Ramos (cell line): ENCODE results near the gene ATP9A.

Source experiments
- in situ Hi-C: fragments of 300-500 bp; cut with MboI; formaldehyde crosslinking; loops from one replicate; pipeline ENCODE4 v1.14.3; 2022; ENCODE audit warnings: low sequenced_read_pairs; ENCODE audit not compliant: unreplicated experiment

ATP9A gene

DNA sequence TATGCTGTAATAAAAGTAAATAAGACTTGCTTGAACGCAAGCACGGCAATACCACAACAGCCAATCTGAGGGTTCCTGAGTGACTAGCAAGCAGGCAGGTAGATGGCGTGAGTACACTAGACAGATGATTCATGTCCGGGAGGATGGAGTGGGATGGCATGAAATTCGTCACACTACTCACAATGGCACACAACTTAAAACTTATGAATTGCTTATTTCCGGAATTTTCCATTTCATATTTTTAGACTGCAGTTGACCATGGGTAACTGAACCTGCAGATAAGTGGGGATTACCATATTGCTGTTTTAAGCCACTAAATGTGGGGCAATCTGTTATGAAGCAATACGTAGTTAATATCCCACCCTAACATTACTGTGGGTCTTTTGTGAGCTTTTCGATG is 132.1 kb downstream of the ATP9A start:
- in situ Hi-C loops: no loop called here

DNA sequence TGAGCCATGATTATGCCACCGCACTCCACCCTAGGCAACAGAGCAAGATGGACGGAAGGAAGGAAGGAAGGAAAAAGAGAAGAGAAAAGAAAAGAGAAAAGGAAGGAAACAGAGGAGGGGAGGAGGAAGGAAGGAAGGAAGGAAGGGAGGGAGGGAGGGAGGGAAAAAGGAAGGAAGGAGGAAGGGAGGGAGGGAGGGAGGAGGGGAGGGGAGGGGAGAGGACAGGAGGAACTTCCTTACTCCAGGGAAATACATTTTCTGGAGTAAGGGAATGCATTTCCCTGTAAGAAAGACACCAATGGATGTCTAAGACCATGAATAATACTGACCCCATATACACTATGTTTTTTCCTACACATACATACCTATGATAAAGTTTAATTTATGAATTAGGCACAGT is 132.5 kb downstream of the ATP9A start:
- in situ Hi-C loops: no loop called here

- in situ Hi-C loops: no loop called here
Measured at GRCh38 chr20:51634877-51635276, 133.3 kb downstream of the ATP9A start.

GRCh38 chr20:51634257-51634656 is 133.9 kb downstream of the ATP9A start:
- in situ Hi-C loops: no loop called here

DNA sequence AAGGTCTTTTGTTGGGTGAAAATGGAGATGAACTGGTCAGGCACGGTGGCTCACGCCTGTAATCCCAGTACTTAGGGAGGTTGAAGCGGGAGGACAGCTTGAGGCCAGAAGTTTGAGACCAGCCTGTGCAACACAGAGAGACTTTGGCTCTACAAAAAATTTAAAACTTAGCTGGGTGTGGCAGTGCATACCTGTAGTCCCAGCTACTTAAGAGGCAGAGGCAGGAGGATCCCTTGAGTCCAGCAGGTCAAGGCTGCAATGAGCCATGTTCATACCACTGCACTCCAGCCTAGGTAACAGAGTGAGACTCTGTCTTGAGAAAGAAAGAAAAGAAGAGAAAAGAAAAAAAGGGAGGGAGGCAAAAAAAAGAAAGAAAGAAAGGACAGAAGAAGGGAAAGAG is 134.8 kb downstream of the ATP9A start:
- in situ Hi-C loops: no loop called here

DNA sequence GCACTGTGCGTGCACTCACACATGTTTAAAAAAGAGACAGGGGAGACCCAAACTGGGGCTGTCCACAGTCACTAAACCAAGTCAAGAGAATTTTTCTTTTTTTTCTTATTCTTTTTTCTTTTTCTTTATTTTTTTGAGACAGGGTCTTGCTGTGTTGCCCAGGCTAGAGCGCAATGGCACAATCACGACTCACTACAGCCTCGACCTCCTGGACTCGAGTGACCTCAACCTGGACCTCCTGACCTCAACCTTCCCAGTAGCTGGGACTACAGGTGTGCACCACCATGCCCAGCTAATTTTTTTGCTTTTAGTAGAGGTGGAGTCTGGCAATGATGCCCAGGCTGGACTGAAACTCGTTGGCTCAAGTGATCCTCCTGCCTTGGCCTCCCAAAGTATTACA is 136.2 kb downstream of the ATP9A start:
- in situ Hi-C loops: no loop called here

GRCh38 chr20:51631011-51631950 is 136.9 kb downstream of the ATP9A start:
- in situ Hi-C loops: no loop called here

- in situ Hi-C loops: loop anchor here (5.0 to 10.0 kb wide), 2 partner anchors 257 to 655 kb away; no protein-coding TSS in a partner anchor
Measured at GRCh38 chr20:51629399-51630058, 138.7 kb downstream of the ATP9A start.

DNA sequence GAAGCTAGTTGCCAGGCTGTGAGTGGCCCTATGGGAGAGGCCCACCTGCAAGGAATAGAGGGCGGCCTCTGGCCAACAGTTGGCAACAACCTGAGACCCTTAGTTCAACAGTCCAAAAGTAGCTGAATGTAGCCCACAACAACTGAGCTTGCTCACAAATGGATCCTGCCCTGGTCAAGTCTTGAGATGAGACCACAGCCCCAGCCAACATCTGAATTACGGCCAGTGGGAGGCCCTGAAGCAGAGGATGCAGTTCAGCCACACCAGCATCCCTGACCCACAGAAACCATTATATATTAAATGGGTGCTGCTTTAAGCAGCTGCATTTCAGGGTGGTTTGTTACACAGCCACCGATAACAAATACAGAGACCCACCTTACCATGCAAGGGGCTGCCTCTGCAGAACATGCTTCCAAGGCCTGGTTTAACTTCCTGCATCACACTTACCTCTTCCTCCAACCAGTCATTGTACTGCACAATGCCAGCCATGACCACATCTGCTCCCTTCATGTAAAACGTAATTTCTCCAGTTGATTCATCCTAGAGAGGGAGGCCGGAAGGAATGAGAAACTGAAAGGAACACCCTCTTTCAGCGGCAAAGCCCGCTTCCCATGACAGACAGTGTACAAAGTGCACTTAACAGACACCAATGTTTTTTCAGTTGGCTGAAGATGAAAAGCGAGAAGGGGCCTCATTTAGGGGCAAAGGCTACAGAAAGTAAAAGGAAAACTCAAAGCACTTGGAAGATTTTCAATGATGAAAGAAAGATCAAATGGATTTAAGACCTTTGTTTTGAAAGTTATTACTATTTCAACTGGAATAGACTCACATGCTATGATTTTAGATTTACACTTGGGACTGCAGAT is 139.4 kb downstream of the ATP9A start:
- in situ Hi-C loops: loop anchor here (5.0 to 10.0 kb wide), 2 partner anchors 256 to 654 kb away; no protein-coding TSS in a partner anchor

DNA sequence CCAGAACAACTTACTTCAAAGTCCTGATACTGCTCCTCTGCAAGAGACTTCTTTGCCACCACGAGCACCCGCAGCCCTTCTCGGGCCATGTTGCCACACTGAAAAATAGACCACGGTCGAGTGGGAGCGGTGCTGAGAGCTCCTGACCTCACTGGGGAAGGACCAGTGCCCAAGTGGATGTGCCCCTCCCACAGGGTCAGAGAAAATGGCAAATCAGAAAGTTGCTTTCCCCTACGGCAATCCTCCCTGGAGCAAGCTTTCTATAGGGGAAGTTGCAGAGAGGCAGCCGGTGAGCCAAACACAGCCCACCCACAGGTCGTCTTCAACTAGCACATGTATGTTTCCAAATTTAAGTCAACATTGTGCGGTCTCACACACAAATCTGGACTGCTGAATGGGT is 140.6 kb downstream of the ATP9A start:
- in situ Hi-C loops: loop anchor here (5.0 to 10.0 kb wide), 2 partner anchors 255 to 653 kb away; no protein-coding TSS in a partner anchor

DNA sequence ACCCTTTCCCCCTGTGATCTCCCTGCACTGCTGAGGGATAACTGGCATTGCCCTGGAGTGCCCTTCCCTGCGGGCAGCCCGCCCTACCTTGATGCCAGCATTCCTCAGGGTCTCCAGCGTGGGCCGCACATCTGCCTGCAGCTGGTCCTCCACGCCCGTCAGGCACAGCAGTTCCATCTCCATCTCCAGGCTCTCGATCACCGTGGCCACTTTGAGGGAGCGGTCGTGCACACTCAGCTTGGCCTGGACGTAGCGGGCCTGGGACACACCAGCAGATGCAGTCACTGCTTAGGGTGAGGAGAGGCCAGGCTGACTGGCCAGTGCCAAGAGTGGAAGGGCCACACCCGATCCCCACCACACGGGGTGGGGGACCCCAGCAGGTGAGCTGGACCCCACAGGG is 143.1 kb downstream of the ATP9A start:
- in situ Hi-C loops: loop anchor here (5.0 to 10.0 kb wide), 2 partner anchors 253 to 650 kb away; no protein-coding TSS in a partner anchor

- in situ Hi-C loops: loop anchor here (10.0 kb wide), 1 partner anchor 649 kb away; no protein-coding TSS in a partner anchor
Measured at GRCh38 chr20:51624157-51624731, 143.9 kb downstream of the ATP9A start.

DNA sequence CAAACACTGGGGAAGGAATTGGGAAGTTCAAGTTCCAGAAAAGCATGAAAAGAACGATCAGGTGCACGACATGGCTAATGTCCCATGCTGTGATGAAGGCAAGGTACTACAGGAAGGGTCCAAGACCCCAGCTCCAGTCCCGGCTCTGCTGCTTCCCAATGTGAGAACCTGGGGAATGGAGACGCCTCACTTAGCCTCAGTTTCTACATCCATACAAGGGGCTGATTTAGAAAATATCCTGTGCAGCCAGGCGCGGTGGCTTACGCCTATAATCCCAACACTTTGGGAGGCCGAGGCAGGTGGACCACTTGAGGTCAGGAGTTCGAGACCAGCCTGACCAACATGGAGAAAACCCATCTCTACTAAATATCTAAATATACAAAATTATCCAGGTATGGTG is 144.9 kb downstream of the ATP9A start:
- in situ Hi-C loops: loop anchor here (10.0 kb wide), 1 partner anchor 648 kb away; no protein-coding TSS in a partner anchor

DNA sequence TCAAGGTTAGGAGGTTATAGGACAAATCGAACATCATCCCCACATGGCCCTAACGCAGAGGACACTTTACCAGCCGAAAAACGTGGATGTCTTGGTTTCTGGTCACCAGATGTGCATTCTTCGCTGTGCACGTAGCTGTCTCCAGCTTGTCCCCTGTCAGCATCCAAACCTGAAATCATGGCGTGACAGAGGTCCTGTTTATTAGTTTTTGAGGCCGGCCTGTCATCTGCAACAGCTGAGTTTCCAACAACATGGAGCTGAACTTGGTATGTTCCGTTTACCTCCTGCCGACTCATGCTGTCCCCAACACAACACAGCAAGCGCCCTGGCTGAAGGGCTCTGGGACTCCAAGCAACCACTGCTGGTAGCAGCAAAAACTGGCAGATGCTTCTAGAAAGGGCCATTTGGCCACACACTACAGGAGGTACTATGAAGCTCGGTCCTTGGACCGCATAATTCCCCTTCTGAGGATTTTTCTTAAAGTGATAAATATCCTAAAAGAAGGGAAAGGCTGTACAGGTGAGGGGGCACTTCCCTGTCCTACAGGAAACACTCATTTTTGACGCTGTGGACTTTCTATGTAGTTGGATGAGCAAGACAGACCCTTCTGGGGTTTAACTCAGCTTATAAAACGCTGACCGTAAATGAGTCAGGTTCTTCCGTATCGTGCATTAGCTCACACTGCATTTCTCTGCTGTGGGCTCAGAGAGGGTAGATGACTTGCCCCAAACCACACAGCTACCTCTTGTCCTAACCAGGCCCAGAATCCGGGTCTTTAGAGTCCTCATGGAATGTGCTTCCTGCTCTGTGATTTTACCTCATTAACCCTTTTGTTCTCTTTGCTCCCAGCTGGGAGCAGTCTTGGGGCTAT is 146.0 kb downstream of the ATP9A start:
- in situ Hi-C loops: loop anchor here (10.0 kb wide), 1 partner anchor 647 kb away; no protein-coding TSS in a partner anchor

GRCh38 chr20:51620432-51620831 is 147.8 kb downstream of the ATP9A start:
- in situ Hi-C loops: loop anchor here (10.0 kb wide), 1 partner anchor 646 kb away; no protein-coding TSS in a partner anchor

DNA sequence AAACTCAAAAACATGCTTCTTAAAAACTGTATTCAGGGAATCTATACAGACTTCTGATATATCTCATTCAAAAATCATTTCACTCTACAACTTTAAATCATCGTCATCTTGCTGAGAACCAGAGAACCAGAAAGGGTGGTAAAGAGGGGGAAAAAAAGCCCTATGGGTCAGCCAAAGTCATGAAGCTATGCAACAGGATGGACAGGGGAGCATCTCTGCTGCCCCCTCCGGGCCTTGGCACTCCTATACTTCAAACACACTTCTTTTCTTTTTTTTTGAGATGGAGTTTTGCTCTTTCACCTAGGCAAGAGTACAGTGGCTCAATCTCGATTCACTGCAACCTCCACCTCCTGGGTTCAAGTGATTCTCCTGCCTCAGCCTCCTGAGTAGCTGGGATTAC is 152.1 kb downstream of the ATP9A start:
- in situ Hi-C loops: no loop called here

DNA sequence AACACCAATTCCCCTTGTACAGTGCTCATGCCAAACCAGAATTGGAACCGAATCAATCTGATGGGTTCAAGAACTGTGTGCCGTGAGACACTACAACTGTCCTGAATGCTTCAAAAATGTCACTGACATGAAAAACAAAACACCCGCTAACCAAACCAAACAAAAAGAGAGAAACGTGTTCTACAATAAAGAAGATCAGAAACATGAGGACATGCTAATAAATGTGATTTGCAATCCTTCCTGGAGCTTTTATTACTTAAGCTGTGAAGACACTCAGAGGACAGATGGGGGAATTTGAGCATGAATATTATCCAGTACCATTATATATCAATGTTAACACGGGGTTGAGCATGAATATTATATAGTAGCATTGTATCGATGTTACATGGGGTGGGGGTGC is 153.5 kb downstream of the ATP9A start:
- in situ Hi-C loops: no loop called here

GRCh38 chr20:51613580-51613979 is 154.6 kb downstream of the ATP9A start:
- in situ Hi-C loops: no loop called here

DNA sequence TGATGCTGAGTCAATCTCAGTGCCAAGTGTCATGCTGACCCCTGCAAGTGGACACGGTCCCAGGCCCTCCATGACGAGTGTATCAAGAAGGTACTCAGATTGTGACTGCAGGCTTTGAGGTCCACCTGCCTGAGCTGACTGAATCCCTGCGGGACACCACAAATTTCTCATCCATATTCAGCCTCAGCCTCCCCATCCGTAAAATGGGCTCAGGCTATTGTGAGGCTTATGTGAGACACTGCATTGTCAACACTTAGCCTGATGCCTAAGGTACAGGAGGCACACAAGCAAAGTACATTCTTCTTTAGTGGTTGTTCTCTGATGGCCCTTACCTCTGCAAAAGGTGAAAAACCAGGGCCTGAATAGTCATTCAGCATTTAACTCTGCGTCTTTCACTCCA is 155.3 kb downstream of the ATP9A start:
- in situ Hi-C loops: no loop called here
